K562 (cell line): ENCODE measurements around the gene CPE. TPM values are rescaled to one million over a fixed set of nuclear protein-coding genes. Genes with fewer than 3 reads are reported as not detected.
A peak's percentile ranks its signal among the peaks of the same experiment; 100 is the strongest.

Source experiments
- ATAC-seq: fragments of 200-7000 bp; cut with Tn5 transposase; 3 replicates; pipeline ENCODE4 v1.9.1; 2020; ENCODE audit warnings: moderate library complexity
- BruUV-seq: library from RNA; stranded (reverse); fragments of 400-500 nt; replicated peaks from 2 replicates; lab custom pipeline; 2021; lab: Mats Ljungman, UMichigan
- CTCF ChIA-PET: fragments of 300-600 bp; formaldehyde crosslinking; extraction: SDS; loops from one replicate; lab custom pipeline; 2021; ENCODE audit warnings: low intra/inter-chr PET ratio; lab: Yijun Ruan, JAX
- POLR2A ChIA-PET: fragments of 300-600, 350-650 bp; sonication (Branson Sonifier 250); formaldehyde crosslinking; extraction: SDS; loops from one replicate; lab custom pipeline; 2021; ENCODE audit warnings: antibody characterized with exemption, inconsistent platforms; lab: Yijun Ruan, JAX
- DNase-seq, 4 experiments: peaks; one replicate each; pipeline versions ENCODE4 v3.0.0 to v3.0.0-alpha.2; 2011 to 2018; ENCODE audit warnings: low spot score in 3 of 4, mixed read lengths in 3 of 4; ENCODE audit errors: extremely low read depth in 1 of 4
- FAIRE-seq: peaks from 2 replicates; lab custom pipeline; 2011; peaks lifted over from hg19 to GRCh38; lab: Jason Lieb, UNC
- H2AFZ ChIP-seq: 2 replicates; pipeline ENCODE4 v1.6.0; 2011; ENCODE audit warnings: low read depth, low read length, control low read depth, inconsistent platforms
- H3K27ac ChIP-seq: fragments of 200-600 bp; 3 replicates; pipeline ENCODE4 v1.8.0; 2011; ENCODE audit warnings: low read depth, mild to moderate bottlenecking, control low read depth, inconsistent platforms, low read length, moderate library complexity, mixed read lengths; ENCODE audit errors: extremely low read depth
- H3K27me3 ChIP-seq, 2 experiments: fragments of 300-600 bp in 1 of 2; 2 replicates in 1 of 2; 3 replicates in 1 of 2; pipeline versions ENCODE4 v1.6.0 to v1.8.0; 2011; ENCODE audit warnings: inconsistent platforms in 2 of 2, low read length in 2 of 2, mild to moderate bottlenecking in 1 of 2, mixed read lengths in 1 of 2, moderate library complexity in 1 of 2; ENCODE audit not compliant: control insufficient read depth in 2 of 2, insufficient read depth in 2 of 2
- H3K36me3 ChIP-seq: fragments of 300-600 bp; 3 replicates; pipeline ENCODE4 v1.8.0; 2011; ENCODE audit warnings: mild to moderate bottlenecking, low read length, inconsistent platforms; ENCODE audit not compliant: control insufficient read depth, insufficient read depth
- H3K4me1 ChIP-seq, 2 experiments: fragments of 200-600 bp in 1 of 2; replicated peaks in 1 of 2; 2 replicates in 1 of 2; 3 replicates in 1 of 2; pipeline versions ENCODE4 v1.5.1 to v1.8.0; 2011; ENCODE audit warnings: inconsistent platforms in 2 of 2, low read length in 2 of 2, mild to moderate bottlenecking in 1 of 2, mixed read lengths in 1 of 2, moderate library complexity in 1 of 2; ENCODE audit not compliant: control insufficient read depth in 2 of 2, insufficient read depth in 2 of 2
- H3K4me2 ChIP-seq: 2 replicates; pipeline ENCODE4 v1.6.1; 2011; ENCODE audit warnings: low read length, control low read depth, inconsistent platforms, mixed read lengths; ENCODE audit not compliant: insufficient read depth
- H3K4me3 ChIP-seq: fragments of 200-600 bp; sonication (generic), shearing (Covaris generic); 2 replicates; pipeline ENCODE4 v1.5.1; 2016; ENCODE audit warnings: control low read depth, inconsistent platforms
- H3K79me2 ChIP-seq: fragments of 200-600 bp; 3 replicates; pipeline ENCODE4 v1.8.0; 2011; ENCODE audit warnings: low read length, inconsistent platforms; ENCODE audit not compliant: control insufficient read depth, insufficient read depth
- H3K9ac ChIP-seq, 2 experiments: 2 replicates each; pipeline versions ENCODE4 v1.6.0 to v1.6.1; 2011; ENCODE audit warnings: low read depth in 2 of 2, low read length in 2 of 2, control low read depth in 1 of 2, inconsistent platforms in 1 of 2, mild to moderate bottlenecking in 1 of 2, mixed read lengths in 1 of 2; ENCODE audit not compliant: insufficient read depth in 1 of 2
- H3K9me1 ChIP-seq: one replicate; pipeline ENCODE4 v1.6.0; 2011; ENCODE audit warnings: inconsistent platforms, mild to moderate bottlenecking, low read length, moderate library complexity; ENCODE audit not compliant: control insufficient read depth, insufficient read depth
- H3K9me3 ChIP-seq: replicated peaks from 2 replicates; pipeline ENCODE4 v1.5.1; 2011; ENCODE audit warnings: low read depth, low read length, inconsistent platforms; ENCODE audit not compliant: control insufficient read depth, insufficient read depth
- H4K20me1 ChIP-seq: replicated peaks from 2 replicates; pipeline ENCODE4 v1.6.1; 2011; ENCODE audit warnings: low read length, inconsistent platforms, mixed read lengths; ENCODE audit not compliant: control insufficient read depth, insufficient read depth
- ARID2 ChIP-seq: fragments of 450-650 bp; IDR thresholded peaks from 2 replicates; pipeline ENCODE4 v1.6.1; 2017; ENCODE audit warnings: antibody characterized with exemption, mild to moderate bottlenecking
- CAMTA2 ChIP-seq: fragments of 250-450 bp; sonication (Bioruptor Pico); conservative IDR thresholded peaks from 2 replicates; pipeline ENCODE4 v1.5.1; 2022
- GABPB1 ChIP-seq: sonication (generic); formaldehyde crosslinking; IDR thresholded peaks from 2 replicates; pipeline ENCODE4 v1.8.0; 2022; ENCODE audit warnings: mild to moderate bottlenecking, missing genetic modification reagents
- KAT8 ChIP-seq: fragments of 450-650 bp; IDR thresholded peaks from 2 replicates; pipeline ENCODE4 v1.6.1; 2016; ENCODE audit warnings: low read depth, mild to moderate bottlenecking
- MEF2D ChIP-seq: conservative IDR thresholded peaks from 2 replicates; pipeline ENCODE4 v1.6.1; 2016; ENCODE audit warnings: low read depth, missing genetic modification characterization, missing compliant biosample characterization
- NR2C2 ChIP-seq, 2 experiments: fragments of 200-800 bp in 1 of 2; sonication (Bioruptor generic) in 1 of 2; sonication (generic) in 1 of 2; formaldehyde crosslinking in 1 of 2; IDR thresholded peaks; 2 replicates each; pipeline versions ENCODE4 v1.6.1 to v1.8.0; 2016 to 2022; ENCODE audit warnings: mild to moderate bottlenecking in 1 of 2, missing compliant biosample characterization in 1 of 2, missing genetic modification characterization in 1 of 2, missing genetic modification reagents in 1 of 2
- PRDM10 ChIP-seq: fragments of 450-650 bp; IDR thresholded peaks from 2 replicates; pipeline ENCODE4 v1.6.1; 2018; ENCODE audit not compliant: partially characterized antibody
- PRMT5 ChIP-seq: sonication (generic); formaldehyde crosslinking; IDR thresholded peaks from 2 replicates; pipeline ENCODE4 v1.5.0; 2020; ENCODE audit warnings: missing genetic modification reagents
- RAD21 ChIP-seq, 2 experiments: fragments of 250-450 bp in 1 of 2; fragments of 450-650 bp in 1 of 2; sonication (Bioruptor Pico) in 1 of 2; formaldehyde crosslinking in 1 of 2; IDR thresholded peaks in 1 of 2; conservative IDR thresholded peaks in 1 of 2; 2 replicates each; pipeline versions ENCODE4 v1.4.0 to v1.8.0; 2020 to 2022; ENCODE audit warnings: mild to moderate bottlenecking in 2 of 2, moderate library complexity in 1 of 2
- RBFOX2 ChIP-seq: fragments of 200-400 bp; formaldehyde crosslinking; IDR thresholded peaks from 2 replicates; pipeline ENCODE4 v1.6.1; 2017; ENCODE audit warnings: low read depth, mild to moderate bottlenecking, low read length, moderate library complexity
- WGBS: fragments of 100-300 bp; shearing (Covaris generic); methylation state at CpG from one replicate; pipeline ENCODE4 v1.1.6; 2016; ENCODE audit warnings: low coverage, mixed read lengths; ENCODE audit not compliant: insufficient coverage; ENCODE audit errors: missing lambda C conversion rate; 5-methylcytosine and 5-hydroxymethylcytosine counted together
- in situ Hi-C: fragments of 300-500 bp; cut with MboI; formaldehyde crosslinking; loops from 4 replicates; pipeline ENCODE4 v1.15.0; 2018; ENCODE audit warnings: inconsistent platforms, mixed read lengths
- intact Hi-C: fragments of 100-400 bp; cut with micrococcal nuclease; formaldehyde crosslinking; loops from 2 replicates; pipeline ENCODE4 v1.14.2; 2022
- polyA plus RNA-seq, 8 experiments: library from polyadenylated mRNA; depleted of rRNA in 4 of 8; stranded (reverse) in 5 of 8; unstranded in 3 of 8; fragments of >200 nt; fragmentation: Nextera tagmentation in 2 of 8; fragmentation: Illumina TruSeq in 1 of 8; extraction: Ambion mirVana in 2 of 8; extraction: Trizol in 1 of 8; gene quantifications; 2 replicates each; pipeline versions ENCODE4 v1.2.1 to v1.2.3, GENCODE V29; 2011 to 2014; ENCODE audit warnings: inconsistent platforms in 1 of 8, missing spikeins in 1 of 8
- total RNA-seq, 7 experiments: library from RNA; depleted of rRNA in 6 of 7; stranded (reverse); fragments of >200 nt in 6 of 7; fragmentation: Illumina TruSeq in 2 of 7; extraction: Trizol in 2 of 7; gene quantifications; 2 replicates each; pipeline versions ENCODE4 v1.2.1 to v1.2.3, GENCODE V29; 2011 to 2021; ENCODE audit warnings: low replicate concordance in 1 of 7
- TF ChIP-seq, protein P1 (sequence below): sonication (generic); formaldehyde crosslinking; IDR thresholded peaks from 2 replicates; pipeline ENCODE4 v1.8.1; 2022; ENCODE audit warnings: missing genetic modification reagents

The CPE gene
- total and polyA plus RNA-seq, 9 of the 15 experiments (the other 6 are each of a cell fraction or from before 2014, with no cell fraction given), result 0.04 to 0.16 (median 0.06) TPM; not detected in 4

DNA sequence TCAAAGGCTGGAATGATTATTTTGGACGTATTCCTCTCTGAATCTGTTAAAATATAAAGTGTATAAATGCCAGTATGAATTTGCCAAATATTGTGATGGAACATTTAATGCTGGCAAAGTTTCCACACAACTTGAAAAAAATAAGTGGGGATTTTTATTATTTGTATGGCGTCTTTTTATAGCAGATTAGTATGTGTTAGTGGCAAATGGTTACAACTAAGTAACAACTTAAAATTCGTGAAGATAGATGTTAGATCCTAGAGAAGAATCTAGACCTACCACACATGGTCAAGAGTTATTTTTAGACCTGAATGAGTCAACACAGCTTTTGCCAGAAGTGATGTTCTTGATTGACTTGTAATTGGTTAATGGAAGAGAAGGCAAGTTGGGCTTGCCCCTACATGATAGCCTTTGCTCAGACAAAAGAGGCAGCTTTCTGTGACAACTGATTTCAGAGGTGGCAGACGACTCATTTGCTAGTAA, 4.8 kb downstream of the CPE start:
- Histone ChIP-seq H3K27me3 (peaks cover 0 to 12% of the 10 kb centered on the region in 2 experiments; a peak in 2 of 5 replicates), H3K9me3 (no peaks in the 10 kb centered on the region), H3K4me1 (peaks cover 0 to 7% of the 10 kb centered on the region in 2 experiments; a peak in 2 of 5 replicates), H3K36me3 (no peaks in the 10 kb centered on the region), H3K9me1 (no peaks in the 10 kb centered on the region), H3K4me2 (no peak overlapping the region), H3K79me2 (no peaks in the 10 kb centered on the region), H2AFZ (no peak overlapping the region), H3K4me3 (no peak overlapping the region), H3K9ac (no peak overlapping the region), H3K27ac (no peak overlapping the region), H4K20me1 (no peaks in the 10 kb centered on the region)
- TF ChIP-seq MEF2D (tag), result 0 out of 2 replicates have a peak, but pooled peaks have one; percentile 42
- no peak for TF ChIP-seq RAD21 (CRISPR knock-in tag; conservative IDR thresholded peaks at IDR 0.05 in 1 of 2, IDR thresholded peaks at IDR 0.05 in 1 of 2)
- in situ Hi-C loops (no loop called here), intact Hi-C loops (no loop called here)
- POLR2A ChIA-PET, result no interaction called here
- 1% methylated on average over 4 of the region's 4 CpGs for WGBS
- no TSS peak for BruUV-seq
- no peak for ATAC-seq
- CTCF ChIA-PET, result no interaction called here
- no peak for DNase-seq
- no peak for FAIRE-seq

- intact Hi-C loops, result no loop called here
- Histone ChIP-seq H3K9me3 (no peaks in the 10 kb centered on the region), H3K36me3 (no peaks in the 10 kb centered on the region), H4K20me1 (no peaks in the 10 kb centered on the region), H3K27me3 (peaks cover 0 to 7% of the 10 kb centered on the region in 2 experiments; a peak in 2 of 5 replicates), H3K27ac (no peak overlapping the region), H2AFZ (no peak overlapping the region), H3K9ac (no peak overlapping the region), H3K9me1 (no peaks in the 10 kb centered on the region), H3K4me1 (peaks cover 0 to 2% of the 10 kb centered on the region in 2 experiments; a peak in 1 of 5 replicates), H3K79me2 (no peaks in the 10 kb centered on the region), H3K4me3 (no peak overlapping the region), H3K4me2 (no peak overlapping the region)
- WGBS, result 8% methylated on average over 3 of the region's 3 CpGs
- in situ Hi-C loops, result no loop called here
- DNase-seq, result no peak
- no TSS peak for BruUV-seq
- POLR2A ChIA-PET, result interaction anchor here (1.2 kb wide), 1 partner anchor 176 kb away, joined by 5 read pairs; no protein-coding TSS in a partner anchor
- FAIRE-seq, result no peak
- ATAC-seq, result no peak
- CTCF ChIA-PET, result no interaction called here
- no peak for TF ChIP-seq KAT8
- TF ChIP-seq GABPB1, result no peak
- TF ChIP-seq ARID2, result no peak
- no peak for TF ChIP-seq NR2C2 (CRISPR knock-in tag; IDR thresholded peaks at IDR 0.05)
- TF ChIP-seq NR2C2 (tag; IDR thresholded peaks at IDR 0.05), result no peak
- no peak for TF ChIP-seq PRDM10
- TF ChIP-seq CAMTA2, result no peak
- no peak for TF ChIP-seq RBFOX2
- TF ChIP-seq, protein P1, sequence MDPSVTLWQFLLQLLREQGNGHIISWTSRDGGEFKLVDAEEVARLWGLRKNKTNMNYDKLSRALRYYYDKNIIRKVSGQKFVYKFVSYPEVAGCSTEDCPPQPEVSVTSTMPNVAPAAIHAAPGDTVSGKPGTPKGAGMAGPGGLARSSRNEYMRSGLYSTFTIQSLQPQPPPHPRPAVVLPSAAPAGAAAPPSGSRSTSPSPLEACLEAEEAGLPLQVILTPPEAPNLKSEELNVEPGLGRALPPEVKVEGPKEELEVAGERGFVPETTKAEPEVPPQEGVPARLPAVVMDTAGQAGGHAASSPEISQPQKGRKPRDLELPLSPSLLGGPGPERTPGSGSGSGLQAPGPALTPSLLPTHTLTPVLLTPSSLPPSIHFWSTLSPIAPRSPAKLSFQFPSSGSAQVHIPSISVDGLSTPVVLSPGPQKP (CRISPR knock-in tag), result no peak
- TF ChIP-seq PRMT5 (CRISPR knock-in tag), result no peak
Measured at GRCh38 chr4:165384186-165384585, 5.4 kb downstream of the CPE start.
